Heart left ventricle (tissue), 16 donors: ENCODE results near the gene PRR5L. TPM values are rescaled to one million over a fixed set of nuclear protein-coding genes. Genes with fewer than 3 reads are reported as not detected.
A peak's percentile ranks its signal among the peaks of the same experiment; 100 is the strongest.

ENCODE experiments used
- ATAC-seq, 4 donors: fragments of 200-7000 bp; cut with Tn5 transposase; one replicate each; pipeline ENCODE4 v1.9.1; 2020 to 2022; ENCODE audit warnings: moderate library complexity in 4 of 4, mild to moderate bottlenecking in 3 of 4, moderate number of reproducible peaks in 1 of 4
- DNase-seq, 5 donors: peaks; one replicate each; pipeline ENCODE4 v3.0.0-alpha.2; 2020
- H3K27ac ChIP-seq, 12 donors: fragments of 200-600 bp; sonication (generic) in 4 of 12; one replicate each; pipeline versions ENCODE4 v1.5.0 to v1.8.0; 2016 to 2022; ENCODE audit warnings: mild to moderate bottlenecking in 2 of 12
- H3K27me3 ChIP-seq, 9 donors: fragments of 200-600 bp; sonication (generic) in 2 of 9; one replicate each; pipeline versions ENCODE4 v1.5.1 to v1.8.0; 2016 to 2022; ENCODE audit warnings: mild to moderate bottlenecking in 3 of 9
- H3K36me3 ChIP-seq, 9 donors: fragments of 200-600 bp; sonication (generic) in 2 of 9; one replicate each; pipeline versions ENCODE4 v1.5.0 to v1.8.0; 2018 to 2022; ENCODE audit warnings: mild to moderate bottlenecking in 2 of 9
- H3K4me1 ChIP-seq, 12 donors: fragments of 200-600 bp; sonication (generic) in 4 of 12; one replicate each; pipeline versions ENCODE4 v1.5.0 to v1.8.0; 2016 to 2022; ENCODE audit warnings: mild to moderate bottlenecking in 3 of 12
- H3K4me3 ChIP-seq, 12 donors: fragments of 200-600 bp; sonication (generic) in 4 of 12; one replicate each; pipeline versions ENCODE4 v1.5.0 to v1.8.0; 2017 to 2022; ENCODE audit warnings: mild to moderate bottlenecking in 9 of 12, moderate library complexity in 4 of 12
- H3K9me3 ChIP-seq, 12 donors: fragments of 200-600 bp; sonication (generic) in 4 of 12; one replicate each; pipeline versions ENCODE4 v1.5.0 to v1.8.0; 2016 to 2022; ENCODE audit warnings: mild to moderate bottlenecking in 1 of 12
- POLR2A ChIP-seq, 2 donors: fragments of 450-650 bp; IDR thresholded peaks; one replicate each; pipeline ENCODE4 v1.6.1; 2017; ENCODE audit warnings: antibody characterized with exemption in 2 of 2, mild to moderate bottlenecking in 2 of 2, moderate library complexity in 2 of 2
- WGBS, 4 donors: extraction: QIAGEN DNeasy Blood & Tissue Kit in 2 of 4; methylation state at CpG; one replicate each; pipeline versions ENCODE4 v1.1.5 to v1.1.7; 2013 to 2018; 5-methylcytosine and 5-hydroxymethylcytosine counted together
- intact Hi-C, 10 donors: fragments of 100-400 bp; cut with DNase I; formaldehyde crosslinking; loops; one replicate each; pipeline versions ENCODE4 v1.11.1 to v1.14.2; 2022
- long read RNA-seq, 3 donors: library from polyadenylated mRNA; unstranded; transcript quantifications; one replicate each; pipeline ENCODE4 v2.0.0, GENCODE V29; 2020 to 2021
- polyA plus RNA-seq, 2 donors: library from polyadenylated mRNA; stranded (reverse); fragments of 200-250 nt; gene quantifications; one replicate each; pipeline ENCODE4 v1.2.3, GENCODE V29; 2013
- total RNA-seq, 9 donors: library from RNA; depleted of rRNA in 2 of 9; stranded (reverse); fragments of >200 nt in 2 of 9; fragmentation: NEBNext Ultra II Directional in 3 of 9; extraction: Animal tissue kit (Norgen Biotek cat#: 25700) in 3 of 9; gene quantifications; one replicate each; pipeline versions ENCODE4 v1.1.0 to v1.2.4, GENCODE V29; 2016 to 2023
- TF ChIP-seq, protein P1 (sequence below), 12 donors: fragments of 200-600 bp; sonication (generic) in 4 of 12; IDR thresholded peaks; one replicate each; pipeline versions ENCODE4 v1.5.0 to v1.8.0; 2018 to 2022; ENCODE audit warnings: antibody characterized with exemption in 12 of 12, mild to moderate bottlenecking in 5 of 12
- donor health status: ischemic (EF 13 %, LVEDD 7.1; RV severe dilation, severe dysfunction).
- donor health status: healthy with polysubstance abuse.
- donor health status: DM: no; HTN: yes; CAD: no.
- donor health status: DM: no; HTN: no; CAD: no.
- donor health status: ischemic (EF 25% LVEDD 6.9; RV normal size, moderate dysfunction).
- donor health status: ischemic (EF 25% LVEDD 5.7; RV mildly dilated, moderate dysfunction).
- donor health status: healthy.
- donor health status: DM: yes; HTN: yes; CAD: no.
- donor health status: ischemic (EF 35%, LVEDD 5.7; RV mildly dilated, moderate dysfunction).
- donor health status: nonischemic (EF 11% LVEDD 7.7; RV severe dilation, severe dysfunction).
- donor health status: DM: yes; HTN: yes; CAD: no.
- donor health status: PGD.
- donor health status: ischemic (EF 29% LVEDD 5.4; RV normal size, mild dysfunction).
- donor health status: nonischemic (EF 23%, LVEDD 6.1; RV moderate dilation, normal function).

The PRR5L gene
- total RNA-seq (10 to 100 TPM in 1 of 9 donors, 1 to 10 TPM in 6, under 1 TPM in 2; 0.67 to 17.8 (median 3.1) TPM), polyA plus RNA-seq (1 to 10 TPM in 1 of 2 donors, under 1 TPM in 1; 0.61 to 3.3 TPM)
- long read RNA-seq, donor 1, partial matches to known transcripts: 0 of 1 reads
- long read RNA-seq, donor 1, other reads (novel, unspliced or antisense): 1 of 1 reads
- long read RNA-seq, donor 2, partial matches to known transcripts: 0 of 1 reads
- long read RNA-seq, donor 2, other reads (novel, unspliced or antisense): 1 of 1 reads
- long read RNA-seq, donor 3, partial matches to known transcripts: 0 of 1 reads
- long read RNA-seq, donor 3, other reads (novel, unspliced or antisense): 1 of 1 reads

DNA sequence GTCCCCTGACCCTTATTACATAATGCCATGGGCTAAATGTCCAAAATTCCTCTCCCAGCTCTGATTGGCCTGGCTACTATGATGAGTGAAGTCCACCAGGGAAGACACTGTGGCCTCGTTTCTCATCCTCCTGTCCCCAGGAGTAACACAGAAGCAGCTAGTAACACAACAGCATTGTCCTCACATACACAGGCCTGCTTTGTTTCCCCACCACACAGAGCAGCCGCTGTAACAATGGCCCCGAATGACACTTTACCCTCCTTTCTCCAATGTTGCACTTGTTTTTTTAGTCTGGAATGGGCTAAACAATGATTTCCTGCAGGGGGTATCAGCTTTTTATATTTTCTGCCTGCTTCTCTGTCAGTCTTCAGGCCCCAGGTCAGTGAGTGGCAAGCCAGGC is at the start of gene PRR5L:
PRR5L (plus strand) TSS at position 363 of the 400 bp plus-strand sequence. CDS start 104,834 bp downstream, outside the sequence.
- Histone ChIP-seq H3K36me3 (no peaks in the 10 kb centered on the region), H3K27ac (no peak within 1 kb of the TSS), H3K4me3 (no peak within 1 kb of the TSS), H3K27me3 (no peaks in the 10 kb centered on the region), H3K9me3 (no peaks in the 10 kb centered on the region), H3K4me1 (peaks cover 0 to 8% (median 0%) of the 10 kb centered on the region in 12 donors)
- intact Hi-C loops: no loop called here
- 67 to 90% (median 87%) methylated on average over 3 of the region's 3 CpGs for WGBS, 4 donors
- ATAC-seq (no peak), DNase-seq (no peak)
- TF ChIP-seq, protein P1, sequence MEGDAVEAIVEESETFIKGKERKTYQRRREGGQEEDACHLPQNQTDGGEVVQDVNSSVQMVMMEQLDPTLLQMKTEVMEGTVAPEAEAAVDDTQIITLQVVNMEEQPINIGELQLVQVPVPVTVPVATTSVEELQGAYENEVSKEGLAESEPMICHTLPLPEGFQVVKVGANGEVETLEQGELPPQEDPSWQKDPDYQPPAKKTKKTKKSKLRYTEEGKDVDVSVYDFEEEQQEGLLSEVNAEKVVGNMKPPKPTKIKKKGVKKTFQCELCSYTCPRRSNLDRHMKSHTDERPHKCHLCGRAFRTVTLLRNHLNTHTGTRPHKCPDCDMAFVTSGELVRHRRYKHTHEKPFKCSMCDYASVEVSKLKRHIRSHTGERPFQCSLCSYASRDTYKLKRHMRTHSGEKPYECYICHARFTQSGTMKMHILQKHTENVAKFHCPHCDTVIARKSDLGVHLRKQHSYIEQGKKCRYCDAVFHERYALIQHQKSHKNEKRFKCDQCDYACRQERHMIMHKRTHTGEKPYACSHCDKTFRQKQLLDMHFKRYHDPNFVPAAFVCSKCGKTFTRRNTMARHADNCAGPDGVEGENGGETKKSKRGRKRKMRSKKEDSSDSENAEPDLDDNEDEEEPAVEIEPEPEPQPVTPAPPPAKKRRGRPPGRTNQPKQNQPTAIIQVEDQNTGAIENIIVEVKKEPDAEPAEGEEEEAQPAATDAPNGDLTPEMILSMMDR (IDR thresholded peaks at IDR 0.05): no peak
- no peak for TF ChIP-seq POLR2A (IDR thresholded peaks at IDR 0.05)

- no peaks in the 10 kb centered on the region for H3K27me3 ChIP-seq
- no peaks in the 10 kb centered on the region for H3K36me3 ChIP-seq
- peaks cover 0 to 8% (median 0%) of the 10 kb centered on the region in 12 donors for H3K4me1 ChIP-seq
- no peak overlapping the region for H3K27ac ChIP-seq
- TF ChIP-seq POLR2A (IDR thresholded peaks at IDR 0.05): no peak
- intact Hi-C loops: no loop called here
- no peak overlapping the region for H3K4me3 ChIP-seq
- 47 to 61% (median 59%) methylated on average over 3 of the region's 3 CpGs for WGBS, 4 donors
- DNase-seq (no peak), ATAC-seq (no peak)
- H3K9me3 ChIP-seq: peaks cover 0 to 10% (median 0%) of the 10 kb centered on the region in 12 donors
Observed at GRCh38 chr11:36247493-36247892, 48.6 kb upstream of the PRR5L start.

DNA sequence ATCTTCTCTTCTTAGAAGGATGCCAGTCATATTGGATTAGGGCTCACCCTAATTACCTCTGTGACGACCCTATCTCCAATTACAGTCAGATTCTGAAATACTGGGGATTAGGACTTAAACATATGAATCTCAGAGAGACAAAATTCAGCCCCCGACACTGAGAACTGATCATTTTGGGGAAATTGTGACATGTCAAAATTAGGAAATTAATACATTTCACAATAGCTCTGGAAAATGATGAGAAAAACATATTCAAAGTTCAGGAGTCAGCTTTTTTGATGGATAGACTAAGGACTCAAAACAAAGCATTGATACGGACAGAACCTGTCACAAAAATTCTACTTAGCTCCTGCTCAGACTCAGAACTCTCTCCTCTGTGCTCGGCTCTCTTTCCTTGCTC is 47.7 kb upstream of the PRR5L start:
- peaks cover 0 to 10% (median 0%) of the 10 kb centered on the region in 12 donors for H3K9me3 ChIP-seq
- WGBS, 4 donors: 65 to 78% (median 74%) methylated on average over 4 of the region's 4 CpGs
- DNase-seq (no peak), ATAC-seq (no peak)
- no peak for TF ChIP-seq POLR2A (IDR thresholded peaks at IDR 0.05)
- TF ChIP-seq, protein P1 (IDR thresholded peaks at IDR 0.05): no peak
- H3K36me3 ChIP-seq: no peaks in the 10 kb centered on the region
- H3K27me3 ChIP-seq: no peaks in the 10 kb centered on the region
- no peak overlapping the region for H3K4me3 ChIP-seq
- H3K27ac ChIP-seq: peak overlapping the region in 1 of 12 donors; percentile 51
- intact Hi-C loops: no loop called here
- H3K4me1 ChIP-seq: peaks cover 0 to 8% (median 0%) of the 10 kb centered on the region in 12 donors

GRCh38 chr11:36249246-36249645 is 46.8 kb upstream of the PRR5L start:
- ATAC-seq: no peak
- intact Hi-C loops: no loop called here
- Histone ChIP-seq H3K27ac (peak overlapping the region in 1 of 12 donors; percentile 51), H3K36me3 (no peaks in the 10 kb centered on the region), H3K27me3 (no peaks in the 10 kb centered on the region), H3K4me3 (no peak overlapping the region), H3K4me1 (peaks cover 0 to 8% (median 0%) of the 10 kb centered on the region in 12 donors), H3K9me3 (peaks cover 0 to 10% (median 0%) of the 10 kb centered on the region in 12 donors)
- 76 to 87% (median 80%) methylated on average over 2 of the region's 2 CpGs for WGBS, 4 donors
- no peak for DNase-seq
- no peak for TF ChIP-seq POLR2A (IDR thresholded peaks at IDR 0.05)
- TF ChIP-seq, protein P1 (IDR thresholded peaks at IDR 0.05): no peak
